DMS 273 treated with DMSO at 0.1 percent for 48 hours (cell line): Measurements from ENCODE around the gene STK4.
A peak's percentile ranks its signal among the peaks of the same experiment; 100 is the strongest.

Source experiments
- DNase-seq: peaks from one replicate; lab custom pipeline; 2025; lab: John Stamatoyannopoulos, UW

STK4 gene

GRCh38 chr20:45028424-45029136, 62.3 kb downstream of the STK4 start:
- no peak for DNase-seq

- DNase-seq: no peak
Measured at GRCh38 chr20:45029884-45030283, 63.6 kb downstream of the STK4 start.

GRCh38 chr20:45032276-45032675, 66.0 kb downstream of the STK4 start:
- no peak for DNase-seq

- no peak for DNase-seq
Measured at GRCh38 chr20:45032781-45033180, 66.5 kb downstream of the STK4 start.

GRCh38 chr20:45034436-45034835, 68.1 kb downstream of the STK4 start:
- DNase-seq: no peak

- DNase-seq: no peak
Measured at GRCh38 chr20:45036044-45036755, 69.9 kb downstream of the STK4 start.

- no peak for DNase-seq
Measured at GRCh38 chr20:45037050-45037449, 70.7 kb downstream of the STK4 start.

GRCh38 chr20:45037635-45038034, 71.3 kb downstream of the STK4 start:
- no peak for DNase-seq

- no peak for DNase-seq
Measured at GRCh38 chr20:45038745-45039474, 72.6 kb downstream of the STK4 start.

GRCh38 chr20:45039475-45039820, 73.1 kb downstream of the STK4 start:
- DNase-seq: no peak

- DNase-seq: no peak
Measured at GRCh38 chr20:45041464-45042337, 75.4 kb downstream of the STK4 start.

GRCh38 chr20:45042978-45043377, 76.7 kb downstream of the STK4 start:
- DNase-seq: no peak

- DNase-seq: peak; percentile 24
Measured at GRCh38 chr20:45044084-45044573, 77.8 kb downstream of the STK4 start.

- DNase-seq: no peak
Measured at GRCh38 chr20:45044601-45045000, 78.3 kb downstream of the STK4 start.

GRCh38 chr20:45047581-45048119, 81.3 kb downstream of the STK4 start:
- no peak for DNase-seq

GRCh38 chr20:45049438-45049837, 83.1 kb downstream of the STK4 start:
- no peak for DNase-seq

- no peak for DNase-seq
Measured at GRCh38 chr20:45049904-45050471, 83.7 kb downstream of the STK4 start.

GRCh38 chr20:45051204-45052060, 85.1 kb downstream of the STK4 start:
- no peak for DNase-seq

GRCh38 chr20:45052698-45053429, 86.6 kb downstream of the STK4 start:
- DNase-seq: no peak
